H1 (cell line): ENCODE measurements around the gene PALD1. TPM values are rescaled to one million over a fixed set of nuclear protein-coding genes. Genes with fewer than 3 reads are reported as not detected.

Experiments used
- CTCF ChIA-PET: fragments of 300-600 bp; sonication (Branson Sonifier 250); formaldehyde crosslinking; loops from one replicate; lab custom pipeline; 2021; ENCODE audit not compliant: partially characterized antibody; lab: Charles Lee
- POLR2A ChIA-PET: fragments of 300-600 bp; sonication (Branson Sonifier 250); formaldehyde crosslinking; loops from one replicate; lab custom pipeline; 2021; ENCODE audit warnings: inconsistent platforms; ENCODE audit not compliant: partially characterized antibody; lab: Charles Lee
- DNase-seq, 2 experiments: peaks; one replicate each; pipeline versions ENCODE4 v3.0.0 to v3.0.0-alpha.2; 2010 to 2022; ENCODE audit warnings: low spot score in 2 of 2, low read depth in 1 of 2, mixed read lengths in 1 of 2
- FAIRE-seq: peaks from 2 replicates; lab custom pipeline; 2011; peaks lifted over from hg19 to GRCh38; lab: Jason Lieb, UNC
- H2AFZ ChIP-seq: 2 replicates; pipeline ENCODE4 v1.8.1; 2012; ENCODE audit warnings: low read length, inconsistent platforms
- H2AK5ac ChIP-seq: 2 replicates; pipeline ENCODE4 v1.6.1; 2013; ENCODE audit warnings: low read depth, low read length
- H2BK120ac ChIP-seq: replicated peaks from 2 replicates; pipeline ENCODE3; 2013; ENCODE audit warnings: low read depth, low read length, inconsistent platforms
- H2BK12ac ChIP-seq: 2 replicates; pipeline ENCODE4 v1.6.1; 2013; ENCODE audit warnings: low read depth, low read length
- H2BK15ac ChIP-seq: 2 replicates; pipeline ENCODE4 v1.6.1; 2013; ENCODE audit warnings: low read length
- H2BK20ac ChIP-seq: 2 replicates; pipeline ENCODE4 v1.6.1; 2013; ENCODE audit warnings: low read length
- H2BK5ac ChIP-seq: 2 replicates; pipeline ENCODE4 v1.6.1; 2013; ENCODE audit warnings: low read depth, low read length
- H3K14ac ChIP-seq: 2 replicates; pipeline ENCODE4 v1.6.1; 2013; ENCODE audit warnings: inconsistent platforms; ENCODE audit not compliant: insufficient read length
- H3K18ac ChIP-seq: 2 replicates; pipeline ENCODE4 v1.6.1; 2013; ENCODE audit warnings: low read length; ENCODE audit errors: extremely low read depth
- H3K23ac ChIP-seq: 2 replicates; pipeline ENCODE4 v1.6.1; 2013; ENCODE audit warnings: inconsistent platforms; ENCODE audit not compliant: insufficient read length
- H3K23me2 ChIP-seq: 2 replicates; pipeline ENCODE4 v1.6.1; 2013; ENCODE audit warnings: low read depth, low read length
- H3K27ac ChIP-seq: 2 replicates; pipeline ENCODE4 v1.6.1; 2011; ENCODE audit warnings: low read depth, low read length, inconsistent platforms
- H3K27me3 ChIP-seq, 4 experiments: replicated peaks in 1 of 4; 1 replicate in 1 of 4; 2 replicates in 3 of 4; pipeline versions ENCODE4 v1.6.1 to v1.8.1; 2011 to 2013; ENCODE audit warnings: low read length in 3 of 4, mild to moderate bottlenecking in 3 of 4, inconsistent platforms in 2 of 4, mixed read lengths in 2 of 4, moderate library complexity in 1 of 4; ENCODE audit not compliant: control insufficient read depth in 3 of 4, insufficient read depth in 3 of 4; ENCODE audit errors: extremely low read depth in 1 of 4
- H3K36me3 ChIP-seq, 4 experiments: 2 replicates each; pipeline versions ENCODE4 v1.6.1 to v1.8.1; 2011 to 2013; ENCODE audit warnings: mild to moderate bottlenecking in 4 of 4, low read length in 3 of 4, moderate library complexity in 2 of 4, control low read depth in 1 of 4, inconsistent platforms in 1 of 4; ENCODE audit not compliant: insufficient read depth in 4 of 4, control insufficient read depth in 2 of 4
- H3K4ac ChIP-seq: replicated peaks from 2 replicates; pipeline ENCODE3; 2013; ENCODE audit warnings: low read length, low read depth, mixed read lengths, inconsistent platforms; ENCODE audit not compliant: insufficient read length
- H3K4me1 ChIP-seq, 4 experiments: replicated peaks in 1 of 4; 1 replicate in 1 of 4; 2 replicates in 3 of 4; pipeline versions ENCODE4 v1.6.1 to v1.8.1; 2011 to 2013; ENCODE audit warnings: low read length in 3 of 4, inconsistent platforms in 2 of 4, mixed read lengths in 1 of 4; ENCODE audit not compliant: insufficient read depth in 4 of 4, control insufficient read depth in 3 of 4
- H3K4me2 ChIP-seq, 2 experiments: 2 replicates each; pipeline versions ENCODE4 v1.6.1 to v1.8.1; 2011 to 2013; ENCODE audit warnings: low read depth in 2 of 2, low read length in 2 of 2, control low read depth in 1 of 2, inconsistent platforms in 1 of 2, mild to moderate bottlenecking in 1 of 2; ENCODE audit not compliant: insufficient read depth in 1 of 2
- H3K4me3 ChIP-seq, 4 experiments: fragments of 200-600, 300-600 bp in 1 of 4; sonication (generic), shearing (Covaris generic), sonication (Bioruptor Twin) in 1 of 4; 2 replicates each; pipeline versions ENCODE4 v1.5.1 to v1.8.1; 2011 to 2016; ENCODE audit warnings: low read length in 4 of 4, low read depth in 3 of 4, control low read depth in 2 of 4, inconsistent platforms in 2 of 4, mild to moderate bottlenecking in 2 of 4, mixed read lengths in 1 of 4, moderate library complexity in 1 of 4; ENCODE audit not compliant: insufficient read depth in 2 of 4; ENCODE audit errors: extremely low read depth in 1 of 4
- H3K56ac ChIP-seq: replicated peaks from 2 replicates; pipeline ENCODE3; 2013; ENCODE audit warnings: low read depth, mild to moderate bottlenecking, mixed read lengths, low read length, inconsistent platforms; ENCODE audit not compliant: insufficient read length
- H3K79me1 ChIP-seq: 2 replicates; pipeline ENCODE4 v1.6.1; 2013; ENCODE audit warnings: low read depth, low read length, control low read depth
- H3K79me2 ChIP-seq, 2 experiments: 2 replicates each; pipeline versions ENCODE4 v1.6.1 to v1.8.1; 2012 to 2013; ENCODE audit warnings: low read length in 2 of 2, mild to moderate bottlenecking in 2 of 2, inconsistent platforms in 1 of 2; ENCODE audit not compliant: insufficient read depth in 2 of 2, control insufficient read depth in 1 of 2
- H3K9ac ChIP-seq, 4 experiments: replicated peaks in 1 of 4; 1 replicate in 1 of 4; 2 replicates in 3 of 4; pipeline versions ENCODE4 v1.6.1 to v1.8.1; 2011 to 2013; ENCODE audit warnings: low read depth in 3 of 4, low read length in 3 of 4, control low read depth in 2 of 4, mild to moderate bottlenecking in 2 of 4, moderate library complexity in 2 of 4, inconsistent platforms in 1 of 4; ENCODE audit errors: extremely low read depth in 1 of 4
- H3K9me3 ChIP-seq, 2 experiments: 2 replicates each; pipeline versions ENCODE4 v1.6.1 to v1.8.1; 2012 to 2013; ENCODE audit warnings: mild to moderate bottlenecking in 2 of 2, moderate library complexity in 2 of 2, control low read depth in 1 of 2, inconsistent platforms in 1 of 2, low read depth in 1 of 2, low read length in 1 of 2, mixed read lengths in 1 of 2; ENCODE audit not compliant: insufficient read depth in 2 of 2
- H4K20me1 ChIP-seq, 2 experiments: replicated peaks in 1 of 2; 2 replicates each; pipeline versions ENCODE3 to v1.8.1; 2011 to 2013; ENCODE audit warnings: inconsistent platforms in 2 of 2, low read length in 2 of 2, mild to moderate bottlenecking in 1 of 2; ENCODE audit not compliant: insufficient read depth in 2 of 2, control insufficient read depth in 1 of 2
- H4K5ac ChIP-seq: 2 replicates; pipeline ENCODE4 v1.6.1; 2013; ENCODE audit warnings: low read length, low read depth, mixed read lengths, inconsistent platforms; ENCODE audit not compliant: insufficient read length
- H4K8ac ChIP-seq: 2 replicates; pipeline ENCODE4 v1.8.0; 2013; ENCODE audit warnings: mild to moderate bottlenecking, moderate library complexity, low read length, inconsistent platforms; ENCODE audit not compliant: insufficient read depth; ENCODE audit errors: extremely low read depth
- H4K91ac ChIP-seq: replicated peaks from 2 replicates; pipeline ENCODE3; 2013; ENCODE audit warnings: low read length, mixed read lengths, inconsistent platforms; ENCODE audit not compliant: insufficient read length
- BACH1 ChIP-seq: IDR thresholded peaks from 2 replicates; pipeline ENCODE4 v1.6.1; 2012; ENCODE audit warnings: low read length, improper control_type of control experiment
- CREB1 ChIP-seq: IDR thresholded peaks from 2 replicates; pipeline ENCODE4 v1.6.1; 2012; ENCODE audit warnings: inconsistent platforms
- CTBP2 ChIP-seq: IDR thresholded peaks from 2 replicates; pipeline ENCODE4 v1.7.0; 2011; ENCODE audit warnings: borderline replicate concordance, mild to moderate bottlenecking, moderate library complexity, mixed read lengths, low read length; ENCODE audit not compliant: insufficient read depth, insufficient read length
- CTCF ChIP-seq, 3 experiments: IDR thresholded peaks; 1 replicate in 2 of 3; 2 replicates in 1 of 3; pipeline versions ENCODE4 v1.5.1 to v1.6.1; 2011; ENCODE audit warnings: low read length in 3 of 3, mild to moderate bottlenecking in 3 of 3, inconsistent platforms in 2 of 3, low read depth in 1 of 3, moderate library complexity in 1 of 3; ENCODE audit not compliant: insufficient read depth in 1 of 3; ENCODE audit errors: control extremely low read depth in 1 of 3
- GTF2F1 ChIP-seq: IDR thresholded peaks from 2 replicates; pipeline ENCODE4 v1.6.1; 2012; ENCODE audit warnings: low read depth, low read length, improper control_type of control experiment, borderline replicate concordance
- PHF8 ChIP-seq: fragments of 200-600 bp; sonication (generic); conservative IDR thresholded peaks from 2 replicates; pipeline ENCODE4 v1.7.1; 2012; ENCODE audit warnings: low read depth, mild to moderate bottlenecking, inconsistent platforms, low read length, moderate library complexity
- RNF2 ChIP-seq: fragments of 200-900, 300-1000 bp; sonication (generic); IDR thresholded peaks from 2 replicates; pipeline ENCODE4 v1.7.1; 2016; ENCODE audit warnings: borderline replicate concordance, low read depth, mild to moderate bottlenecking, antibody characterized with exemption, low read length; ENCODE audit not compliant: poor library complexity, severe bottlenecking; ENCODE audit errors: missing control alignments
- RXRA ChIP-seq: IDR thresholded peaks from 2 replicates; pipeline ENCODE4 v1.6.1; 2011; ENCODE audit warnings: low read depth, mild to moderate bottlenecking, low read length, moderate library complexity; ENCODE audit not compliant: insufficient read depth
- WGBS, 2 experiments: shearing (Covaris generic) in 1 of 2; methylation state at CpG; one replicate each; pipeline versions ENCODE4 v1.1.6 to v1.1.7; 2013 to 2015; ENCODE audit warnings: low lambda C conversion rate in 2 of 2, mixed read lengths in 2 of 2, inconsistent platforms in 1 of 2, low coverage in 1 of 2, missing lambda C conversion rate in 1 of 2; ENCODE audit not compliant: insufficient replicate concordance in 2 of 2, insufficient coverage in 1 of 2, insufficient read length in 1 of 2; ENCODE audit errors: extremely low coverage in 1 of 2, missing lambda C conversion rate in 1 of 2; 5-methylcytosine and 5-hydroxymethylcytosine counted together
- polyA plus RNA-seq, 7 experiments: library from polyadenylated mRNA; depleted of rRNA in 3 of 7; stranded (reverse) in 5 of 7; unstranded in 2 of 7; fragments of >200 nt in 5 of 7; fragments of 200-250 nt in 2 of 7; gene quantifications; 1 replicate in 5 of 7; 2 replicates in 1 of 7; 4 replicates in 1 of 7; pipeline versions ENCODE4 v1.2.1 to v1.2.3, GENCODE V29; 2011 to 2013; ENCODE audit warnings: missing spikeins in 2 of 7, mixed read lengths in 2 of 7
- total RNA-seq: library from RNA; stranded (reverse); fragmentation: NEBNext Ultra II Directional; extraction: Animal tissue kit (Norgen Biotek cat#: 25700); gene quantifications from 2 replicates; pipeline ENCODE4 v1.2.1, GENCODE V29; 2021

Gene PALD1
- total and polyA plus RNA-seq, 2 of the 8 experiments (the other 6 are each of a cell fraction or from before 2014, with no cell fraction given) = 13.3 to 32.8 TPM

GRCh38 chr10:70544431-70545340 lies 66.1 kb downstream of the PALD1 start:
- Histone ChIP-seq H3K9me3 (no peaks in the 10 kb centered on the region), H3K36me3 (peaks cover 0 to 2% (median 0%) of the 10 kb centered on the region in 4 experiments; a peak in 2 of 8 replicates), H3K4me3 (no peak overlapping the region), H3K79me1 (no peaks in the 10 kb centered on the region), H2BK15ac (no peak overlapping the region), H3K18ac (no peak overlapping the region), H4K91ac (no peak overlapping the region), H4K5ac (no peak overlapping the region), H2BK120ac (no peak overlapping the region), H3K4me1 (no peaks in the 10 kb centered on the region), H3K79me2 (no peaks in the 10 kb centered on the region), H3K27me3 (no peaks in the 10 kb centered on the region), H3K14ac (no peak overlapping the region), H2BK12ac (no peak overlapping the region), H3K4ac (no peak overlapping the region), H2AFZ (no peak overlapping the region), H4K20me1 (peaks cover 3 to 6% of the 10 kb centered on the region in 2 experiments), H2AK5ac (no peak overlapping the region), H3K4me2 (no peak overlapping the region), H3K23ac (no peak overlapping the region), H3K27ac (no peak overlapping the region), H3K23me2 (peaks cover 6% of the 10 kb centered on the region; the same call in 1 of the 2 replicates), H4K8ac (peak overlapping the region; percentile 41; the same call in 1 of the 2 replicates), H2BK20ac (no peak overlapping the region), H3K56ac (no peak overlapping the region), H3K9ac (no peak overlapping the region), H2BK5ac (no peak overlapping the region)
- 93% methylated on average over 9 of the region's 12 CpGs; no CpG with 5 or more reads in 1 of the 2 experiments for WGBS, 2 experiments
- ChIA-PET CTCF (interaction anchor here (0.8 to 26.8 kb wide), 5 partner anchors 46 to 319 kb away, joined by 3 to 908 read pairs (median 4); partner anchors contain the start of gene PALD1), POLR2A (interaction anchor here (1.1 kb wide), 1 partner anchor 83 kb away, joined by 4 read pairs; no protein-coding TSS in a partner anchor)
- no peak for FAIRE-seq
- DNase-seq = no peak
- TF ChIP-seq GTF2F1 (no peak), CREB1 (no peak), RXRA (no peak), BACH1 (no peak), PHF8 (no peak), RNF2 (no peak), CTBP2 (no peak), CTCF (IDR thresholded peaks at IDR 0.05; ENCODE audit: control extremely low read depth in 1 of 3, insufficient read depth in 1 of 3, low read depth in 1 of 3, low read length in 3 of 3) (no peak)
